HEK293 (cell line): ENCODE measurements around the gene PLEKHG1.

ENCODE experiments used
- HIC1 ChIP-seq: fragments of 450-650 bp; formaldehyde crosslinking; IDR thresholded peaks from 2 replicates; pipeline ENCODE4 v1.5.1; 2016; ENCODE audit warnings: missing biosample characterization, missing genetic modification characterization
- PRDM10 ChIP-seq: fragments of 450-650 bp; formaldehyde crosslinking; IDR thresholded peaks from 2 replicates; pipeline ENCODE4 v1.5.1; 2016; ENCODE audit warnings: missing biosample characterization, missing genetic modification characterization
- REST ChIP-seq: fragments of 450-650 bp; formaldehyde crosslinking; IDR thresholded peaks from 2 replicates; pipeline ENCODE4 v1.5.1; 2016; ENCODE audit warnings: missing biosample characterization, missing genetic modification characterization
- SP7 ChIP-seq: fragments of 450-650 bp; formaldehyde crosslinking; IDR thresholded peaks from 2 replicates; pipeline ENCODE4 v1.5.1; 2016; ENCODE audit warnings: missing biosample characterization, missing genetic modification characterization
- ZBTB11 ChIP-seq: fragments of 450-650 bp; formaldehyde crosslinking; conservative IDR thresholded peaks from 2 replicates; pipeline ENCODE4 v1.5.1; 2016; ENCODE audit warnings: low read depth, missing biosample characterization, missing genetic modification characterization
- ZBTB49 ChIP-seq: fragments of 450-650 bp; formaldehyde crosslinking; IDR thresholded peaks from 2 replicates; pipeline ENCODE4 v1.5.1; 2016; ENCODE audit warnings: missing biosample characterization, missing genetic modification characterization, low read depth
- ZFHX2 ChIP-seq: fragments of 450-650 bp; formaldehyde crosslinking; conservative IDR thresholded peaks from 2 replicates; pipeline ENCODE4 v1.5.1; 2016; ENCODE audit warnings: missing biosample characterization, missing genetic modification characterization
- ZFP37 ChIP-seq: fragments of 450-650 bp; formaldehyde crosslinking; IDR thresholded peaks from 2 replicates; pipeline ENCODE4 v1.5.1; 2016; ENCODE audit warnings: missing biosample characterization, missing genetic modification characterization
- ZFP41 ChIP-seq: fragments of 450-650 bp; formaldehyde crosslinking; IDR thresholded peaks from 2 replicates; pipeline ENCODE4 v1.5.1; 2016; ENCODE audit warnings: missing biosample characterization, missing genetic modification characterization, borderline replicate concordance
- ZNF10 ChIP-seq: fragments of 450-650 bp; formaldehyde crosslinking; IDR thresholded peaks from 2 replicates; pipeline ENCODE4 v1.5.1; 2017; ENCODE audit warnings: missing biosample characterization, missing genetic modification characterization
- ZNF18 ChIP-seq: fragments of 450-650 bp; formaldehyde crosslinking; IDR thresholded peaks from 2 replicates; pipeline ENCODE4 v1.5.1; 2016; ENCODE audit warnings: missing biosample characterization, missing genetic modification characterization
- ZNF266 ChIP-seq: fragments of 450-650 bp; formaldehyde crosslinking; IDR thresholded peaks from 2 replicates; pipeline ENCODE4 v1.5.1; 2016; ENCODE audit warnings: missing biosample characterization, missing genetic modification characterization, low read depth
- ZNF398 ChIP-seq: fragments of 450-650 bp; formaldehyde crosslinking; IDR thresholded peaks from 2 replicates; pipeline ENCODE4 v1.5.1; 2017; ENCODE audit warnings: missing biosample characterization, missing genetic modification characterization
- ZNF501 ChIP-seq: fragments of 450-650 bp; formaldehyde crosslinking; IDR thresholded peaks from 2 replicates; pipeline ENCODE4 v1.5.1; 2016; ENCODE audit warnings: missing biosample characterization, missing genetic modification characterization
- ZNF571 ChIP-seq: fragments of 450-650 bp; formaldehyde crosslinking; IDR thresholded peaks from 2 replicates; pipeline ENCODE4 v1.5.0; 2017; ENCODE audit warnings: missing biosample characterization, missing genetic modification characterization
- ZNF677 ChIP-seq: fragments of 450-650 bp; IDR thresholded peaks from 2 replicates; pipeline ENCODE4 v1.5.0; 2018; ENCODE audit warnings: missing biosample characterization, mild to moderate bottlenecking, missing genetic modification characterization, moderate library complexity

PLEKHG1 gene

GRCh38 chr6:150599199-150600009, at the start of gene PLEKHG1 (continued):
- TF ChIP-seq ZNF501 (tag by site-specific recombination) = no peak
- no peak for TF ChIP-seq ZFP41 (tag by site-specific recombination)
- TF ChIP-seq SP7 (tag by site-specific recombination) = peak; percentile 72
- no peak for TF ChIP-seq ZBTB49
- TF ChIP-seq ZFP37 (tag by site-specific recombination) = no peak
- TF ChIP-seq ZNF266 (tag by site-specific recombination) = no peak
- no peak for TF ChIP-seq HIC1
- no peak for TF ChIP-seq ZNF10 (tag by site-specific recombination)
- no peak for TF ChIP-seq REST (tag by site-specific recombination)
- TF ChIP-seq ZFHX2 (tag by site-specific recombination) = no peak
- TF ChIP-seq PRDM10 = peak; percentile 88
- peak; percentile 85 for TF ChIP-seq ZNF398
- no peak for TF ChIP-seq ZBTB11
- TF ChIP-seq ZNF677 (tag by site-specific recombination) = no peak
- TF ChIP-seq ZNF571 (tag by site-specific recombination) = no peak
- TF ChIP-seq ZNF18 (tag by site-specific recombination) = no peak
